ENCODE measurements around the gene CHAD. TPM values are rescaled to one million over a fixed set of nuclear protein-coding genes. Genes with fewer than 3 reads are reported as not detected.
"Not testable (repeated sequence)": the region's sequence is repeated elsewhere in the genome, so short reads cannot be mapped to it uniquely, and the experiment has no call there.

The CHAD gene
- total RNA-seq, 2 experiments from 2014 or later, result not detected

DNA sequence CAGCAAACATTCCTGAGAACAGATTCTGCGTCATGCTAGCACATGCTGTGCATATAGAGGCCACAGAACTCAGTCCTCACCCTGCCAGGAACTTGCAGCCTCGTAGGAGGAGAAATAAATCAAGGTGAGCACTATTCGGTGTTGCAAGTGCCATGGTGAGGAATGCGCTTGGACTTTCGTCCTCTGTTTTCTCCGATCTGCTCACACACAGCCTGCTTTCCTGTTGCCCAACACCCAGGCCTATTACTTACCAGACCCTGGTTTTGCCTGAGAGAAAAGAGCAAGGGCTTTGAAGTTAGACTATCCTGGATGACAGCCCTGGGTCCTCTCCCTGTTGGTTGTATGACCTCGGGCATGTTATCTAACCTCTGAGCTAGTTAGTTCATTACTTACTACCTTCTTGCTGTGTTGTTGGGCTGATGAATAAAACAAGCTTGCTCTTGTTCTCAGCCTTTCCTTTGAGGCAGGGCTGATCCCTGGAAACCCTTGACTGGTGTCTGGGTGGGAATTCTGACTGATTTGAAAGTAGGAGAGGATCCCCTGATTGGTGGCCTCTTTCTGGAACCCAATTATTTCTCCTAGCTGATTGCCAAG, 39.8 kb downstream of the CHAD start:
- no peak overlapping the region for H3K27ac ChIP-seq (ENCODE audit: low read depth in 1 of 2, low read length in 2 of 2)
- ChIA-PET CTCF (interaction anchor here (1.4 kb wide), 1 partner anchor 31 kb away, joined by 4 read pairs; the partner anchor contains the start of gene LRRC59), POLR2A (no interaction called here)
- Mint-ChIP-seq H3K9me3 (no peaks in the 10 kb centered on the region), H3K4me3 (peak overlapping the region; percentile 20), H3K27ac (no peak overlapping the region), H3K36me3 (ENCODE audit: low read depth) (no peaks in the 10 kb centered on the region), H3K27me3 (no peaks in the 10 kb centered on the region), H3K4me1 (ENCODE audit: low read depth) (peaks cover 26% of the 10 kb centered on the region)
- DNase-seq, result no peak
- TF ChIP-seq, protein P1, sequence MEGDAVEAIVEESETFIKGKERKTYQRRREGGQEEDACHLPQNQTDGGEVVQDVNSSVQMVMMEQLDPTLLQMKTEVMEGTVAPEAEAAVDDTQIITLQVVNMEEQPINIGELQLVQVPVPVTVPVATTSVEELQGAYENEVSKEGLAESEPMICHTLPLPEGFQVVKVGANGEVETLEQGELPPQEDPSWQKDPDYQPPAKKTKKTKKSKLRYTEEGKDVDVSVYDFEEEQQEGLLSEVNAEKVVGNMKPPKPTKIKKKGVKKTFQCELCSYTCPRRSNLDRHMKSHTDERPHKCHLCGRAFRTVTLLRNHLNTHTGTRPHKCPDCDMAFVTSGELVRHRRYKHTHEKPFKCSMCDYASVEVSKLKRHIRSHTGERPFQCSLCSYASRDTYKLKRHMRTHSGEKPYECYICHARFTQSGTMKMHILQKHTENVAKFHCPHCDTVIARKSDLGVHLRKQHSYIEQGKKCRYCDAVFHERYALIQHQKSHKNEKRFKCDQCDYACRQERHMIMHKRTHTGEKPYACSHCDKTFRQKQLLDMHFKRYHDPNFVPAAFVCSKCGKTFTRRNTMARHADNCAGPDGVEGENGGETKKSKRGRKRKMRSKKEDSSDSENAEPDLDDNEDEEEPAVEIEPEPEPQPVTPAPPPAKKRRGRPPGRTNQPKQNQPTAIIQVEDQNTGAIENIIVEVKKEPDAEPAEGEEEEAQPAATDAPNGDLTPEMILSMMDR (IDR thresholded peaks at IDR 0.05), result no peak
- peaks cover 33% of the 10 kb centered on the region for H3K4me1 ChIP-seq (ENCODE audit: insufficient read depth, low read length)
- no peak for ATAC-seq (ENCODE audit: poor library complexity)
- no peaks in the 10 kb centered on the region for H3K9me3 ChIP-seq (ENCODE audit: control insufficient read depth in 1 of 2, insufficient read depth in 1 of 2, low read length in 2 of 2)
- H3K4me3 ChIP-seq (ENCODE audit: low read length), result no peak overlapping the region
- no peaks in the 10 kb centered on the region for H3K27me3 ChIP-seq (ENCODE audit: control insufficient read depth in 1 of 2, insufficient read depth in 2 of 2, low read length in 2 of 2)
- H3K36me3 ChIP-seq (ENCODE audit: insufficient read depth, low read length), result no peaks in the 10 kb centered on the region
- intact Hi-C loops (cut with DNase I, micrococcal nuclease), result no loop called here

DNA sequence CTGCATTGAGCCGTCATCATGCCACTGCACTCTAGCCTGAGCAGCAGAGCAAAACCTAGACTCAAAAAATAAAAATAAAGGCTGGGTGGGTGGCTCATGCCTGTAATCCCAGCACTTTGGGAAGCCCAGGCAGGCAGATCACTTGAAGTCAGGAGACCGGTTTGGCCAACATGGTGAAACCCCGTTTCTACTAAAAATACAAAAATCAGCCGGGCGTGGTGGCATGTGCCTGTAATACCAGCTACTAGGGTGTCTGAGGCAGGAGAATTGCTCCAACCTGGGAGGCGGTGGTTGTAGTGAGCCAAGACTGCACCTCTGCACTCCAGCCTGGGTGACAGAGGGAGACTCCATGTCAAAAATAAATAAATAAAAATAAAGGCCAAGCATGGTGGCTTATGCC, 40.6 kb downstream of the CHAD start:
- CTCF ChIA-PET, result interaction anchor here (2.0 kb wide), 1 partner anchor 30 kb away, joined by 14 read pairs; the partner anchor contains the start of gene LRRC59
- H3K27me3 Mint-ChIP-seq; H3K27me3 ChIP-seq (ENCODE audit: control insufficient read depth in 1 of 2, insufficient read depth in 2 of 2, low read length in 2 of 2); POLR2A ChIA-PET; H3K36me3 Mint-ChIP-seq (ENCODE audit: low read depth); H3K27ac ChIP-seq (ENCODE audit: low read depth in 1 of 2, low read length in 2 of 2); H3K36me3 ChIP-seq (ENCODE audit: insufficient read depth, low read length); intact Hi-C loops (cut with DNase I, micrococcal nuclease); H3K4me3 ChIP-seq (ENCODE audit: low read length); H3K9me3 Mint-ChIP-seq; H3K9me3 ChIP-seq (ENCODE audit: control insufficient read depth in 1 of 2, insufficient read depth in 1 of 2, low read length in 2 of 2); H3K27ac Mint-ChIP-seq; DNase-seq; ATAC-seq (ENCODE audit: poor library complexity): not testable (repeated sequence)
- Mint-ChIP-seq H3K4me1 (ENCODE audit: low read depth) (peaks cover 26% of the 10 kb centered on the region), H3K4me3 (peak overlapping the region; percentile 82)
- peaks cover 32% of the 10 kb centered on the region for H3K4me1 ChIP-seq (ENCODE audit: insufficient read depth, low read length)

DNA sequence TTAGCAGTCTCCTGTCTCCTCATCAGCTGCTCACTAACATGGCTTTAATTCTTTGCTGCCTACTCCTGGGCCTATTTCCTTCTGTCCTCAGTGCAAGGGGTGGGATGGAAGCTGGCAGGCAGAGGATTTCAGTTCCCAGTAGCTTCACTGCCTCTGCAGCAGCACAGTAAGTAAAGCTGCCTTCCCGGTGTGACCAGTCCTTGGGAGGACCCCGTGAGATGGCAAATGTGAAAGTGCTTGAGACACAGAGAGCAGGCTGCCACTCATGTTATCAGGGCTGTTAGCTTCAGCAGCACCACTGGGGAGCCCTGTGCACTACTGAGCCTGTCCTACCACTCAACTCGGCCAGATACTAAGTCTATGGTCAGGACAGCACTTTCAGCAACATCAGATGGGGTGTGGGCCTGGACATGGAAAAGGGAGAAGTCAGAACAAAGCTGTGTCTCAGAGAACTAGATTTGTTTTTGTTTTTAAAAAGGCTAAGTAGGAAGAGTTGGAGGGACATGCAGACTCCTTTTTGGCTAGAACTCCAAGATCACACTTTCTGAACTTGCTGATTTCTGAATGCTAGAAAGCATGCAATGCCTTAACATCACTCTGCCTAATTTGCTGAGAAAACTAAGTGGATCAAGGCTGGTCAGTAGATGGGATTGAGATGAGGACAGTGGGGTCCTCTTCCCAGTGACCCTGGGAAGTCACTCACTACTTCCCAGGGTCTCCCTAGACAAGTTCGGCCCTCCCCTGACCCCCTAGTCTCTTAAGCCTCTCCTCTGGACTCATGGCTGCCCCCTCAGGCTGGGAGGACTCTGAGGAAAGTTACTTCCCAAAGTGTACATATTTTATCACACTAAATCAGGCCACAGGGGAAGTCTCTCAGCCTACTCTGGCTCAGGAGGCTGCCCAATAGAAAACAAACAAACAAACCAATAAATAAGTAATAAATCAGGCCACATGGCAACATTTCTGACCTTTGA, 41.6 kb downstream of the CHAD start:
- no peaks in the 10 kb centered on the region for H3K9me3 Mint-ChIP-seq
- H3K27ac ChIP-seq (ENCODE audit: low read depth in 1 of 2, low read length in 2 of 2), result peak overlapping the region; percentile 51 to 63
- TF ChIP-seq, protein P1 (IDR thresholded peaks at IDR 0.05), result no peak
- DNase-seq, result peak in 7 of 14 experiments; percentile 2 to 41 (median 28)
- peak; percentile 13 for ATAC-seq (ENCODE audit: poor library complexity)
- peak overlapping the region; percentile 62 for H3K27ac Mint-ChIP-seq
- H3K4me1 ChIP-seq (ENCODE audit: insufficient read depth, low read length), result peaks cover 32% of the 10 kb centered on the region
- H3K9me3 ChIP-seq (ENCODE audit: control insufficient read depth in 1 of 2, insufficient read depth in 1 of 2, low read length in 2 of 2), result no peaks in the 10 kb centered on the region
- ChIA-PET POLR2A (interaction anchor here (0.8 to 3.0 kb wide), 5 partner anchors 30 to 81 kb away, joined by 3 to 21 read pairs (median 5); partner anchors contain the start of genes LRRC59, RSAD1 and XYLT2), CTCF (interaction anchor here (2.0 kb wide), 1 partner anchor 29 kb away, joined by 14 read pairs; the partner anchor contains the start of gene LRRC59)
- H3K27me3 ChIP-seq (ENCODE audit: control insufficient read depth in 1 of 2, insufficient read depth in 2 of 2, low read length in 2 of 2), result no peaks in the 10 kb centered on the region
- intact Hi-C loops (cut with DNase I, micrococcal nuclease), result loop anchor here in 1 of 2 experiments (2.0 kb wide), 1 partner anchor 52 kb away; the partner anchor contains the start of gene RSAD1
- H3K27me3 Mint-ChIP-seq, result no peaks in the 10 kb centered on the region
- no peaks in the 10 kb centered on the region for H3K36me3 ChIP-seq (ENCODE audit: insufficient read depth, low read length)
- H3K4me3 Mint-ChIP-seq, result peak overlapping the region; percentile 82
- H3K4me1 Mint-ChIP-seq (ENCODE audit: low read depth), result peaks cover 34% of the 10 kb centered on the region
- H3K36me3 Mint-ChIP-seq (ENCODE audit: low read depth), result no peaks in the 10 kb centered on the region
- H3K4me3 ChIP-seq (ENCODE audit: low read length), result peak overlapping the region; percentile 79

All from CD4-positive, alpha-beta T cell (primary cell).